ENCODE data around the gene RAP1GDS1.

The RAP1GDS1 gene

DNA sequence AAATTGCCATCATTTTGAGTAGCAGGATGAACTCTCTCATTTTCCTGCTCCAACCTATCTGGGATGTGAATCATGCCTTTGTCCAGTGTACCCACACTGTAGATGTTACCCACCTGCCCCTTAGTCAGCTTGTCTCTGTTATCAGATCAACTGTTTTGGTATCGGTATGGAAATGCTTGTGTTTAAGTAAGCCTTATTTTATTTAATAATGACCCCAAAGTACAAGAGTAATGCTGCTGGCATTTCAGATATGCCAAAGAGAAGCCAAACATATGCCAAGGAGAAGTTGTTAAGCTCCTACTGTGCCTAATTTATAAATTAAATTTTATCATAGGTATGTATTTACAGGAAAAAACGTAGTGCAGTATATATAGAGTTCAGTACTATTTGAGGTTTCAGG is 18.6 kb upstream of the RAP1GDS1 start:
- Histone ChIP-seq H3K27me3 (ENCODE audit: insufficient read depth, poor library complexity, severe bottlenecking) (no peaks in the 10 kb centered on the region), H3K27ac (replicated peaks) (no peak overlapping the region), H3K4me3 (replicated peaks; ENCODE audit: insufficient read depth, low read length) (no peak overlapping the region)
- TF ChIP-seq SPI1 (IDR thresholded peaks at IDR 0.05; ENCODE audit: borderline replicate concordance, low read depth) (no peak), REST (IDR thresholded peaks at IDR 0.05; ENCODE audit: insufficient replicate concordance, low read depth) (no peak), POLR2AphosphoS5 (IDR thresholded peaks at IDR 0.05; ENCODE audit: low read depth) (no peak), GABPA (IDR thresholded peaks at IDR 0.05; ENCODE audit: low read depth) (no peak)
- no peak for DNase-seq (ENCODE audit: low read depth in 1 of 2, low spot score in 1 of 2)

DNA sequence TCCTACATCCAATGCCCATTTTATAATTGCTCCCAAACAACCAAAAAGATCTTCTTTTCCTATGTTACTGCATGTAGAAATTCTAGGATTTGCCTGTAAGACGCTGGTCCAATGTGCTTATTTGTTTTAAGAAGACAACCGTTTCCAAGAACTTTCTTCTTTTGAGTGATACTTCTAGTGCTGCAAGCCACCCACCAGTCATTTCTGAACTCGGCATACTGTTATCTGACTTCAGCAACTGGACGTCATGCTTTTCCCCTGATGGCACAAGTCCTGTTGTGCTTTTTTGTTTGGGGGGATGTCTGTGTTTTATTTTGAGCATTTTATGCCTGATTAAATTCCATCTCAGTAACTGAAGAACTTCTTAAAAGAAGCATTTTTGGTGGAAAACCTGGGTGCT is 16.0 kb upstream of the RAP1GDS1 start:
- Histone ChIP-seq H3K27me3 (ENCODE audit: insufficient read depth, poor library complexity, severe bottlenecking) (no peaks in the 10 kb centered on the region), H3K27ac (replicated peaks) (no peak overlapping the region), H3K4me3 (replicated peaks; ENCODE audit: insufficient read depth, low read length) (no peak overlapping the region)
- DNase-seq (ENCODE audit: low read depth in 1 of 2, low spot score in 1 of 2): no peak
- TF ChIP-seq SPI1 (IDR thresholded peaks at IDR 0.05; ENCODE audit: borderline replicate concordance, low read depth) (no peak), GABPA (IDR thresholded peaks at IDR 0.05; ENCODE audit: low read depth) (no peak)

- Histone ChIP-seq H3K27me3 (ENCODE audit: insufficient read depth, poor library complexity, severe bottlenecking) (no peaks in the 10 kb centered on the region), H3K4me3 (replicated peaks; ENCODE audit: insufficient read depth, low read length) (no peak overlapping the region), H3K27ac (replicated peaks) (no peak overlapping the region)
- TF ChIP-seq, protein P1, sequence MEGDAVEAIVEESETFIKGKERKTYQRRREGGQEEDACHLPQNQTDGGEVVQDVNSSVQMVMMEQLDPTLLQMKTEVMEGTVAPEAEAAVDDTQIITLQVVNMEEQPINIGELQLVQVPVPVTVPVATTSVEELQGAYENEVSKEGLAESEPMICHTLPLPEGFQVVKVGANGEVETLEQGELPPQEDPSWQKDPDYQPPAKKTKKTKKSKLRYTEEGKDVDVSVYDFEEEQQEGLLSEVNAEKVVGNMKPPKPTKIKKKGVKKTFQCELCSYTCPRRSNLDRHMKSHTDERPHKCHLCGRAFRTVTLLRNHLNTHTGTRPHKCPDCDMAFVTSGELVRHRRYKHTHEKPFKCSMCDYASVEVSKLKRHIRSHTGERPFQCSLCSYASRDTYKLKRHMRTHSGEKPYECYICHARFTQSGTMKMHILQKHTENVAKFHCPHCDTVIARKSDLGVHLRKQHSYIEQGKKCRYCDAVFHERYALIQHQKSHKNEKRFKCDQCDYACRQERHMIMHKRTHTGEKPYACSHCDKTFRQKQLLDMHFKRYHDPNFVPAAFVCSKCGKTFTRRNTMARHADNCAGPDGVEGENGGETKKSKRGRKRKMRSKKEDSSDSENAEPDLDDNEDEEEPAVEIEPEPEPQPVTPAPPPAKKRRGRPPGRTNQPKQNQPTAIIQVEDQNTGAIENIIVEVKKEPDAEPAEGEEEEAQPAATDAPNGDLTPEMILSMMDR (IDR thresholded peaks at IDR 0.05; ENCODE audit: insufficient read depth, low read length): no peak
- TF ChIP-seq SPI1 (IDR thresholded peaks at IDR 0.05; ENCODE audit: borderline replicate concordance, low read depth) (no peak), GABPA (IDR thresholded peaks at IDR 0.05; ENCODE audit: low read depth) (no peak), POLR2AphosphoS5 (IDR thresholded peaks at IDR 0.05; ENCODE audit: low read depth) (no peak), REST (IDR thresholded peaks at IDR 0.05; ENCODE audit: insufficient replicate concordance, low read depth) (no peak)
- no peak for DNase-seq (ENCODE audit: low read depth in 1 of 2, low spot score in 1 of 2)
Measured at GRCh38 chr4:98248934-98249333, 12.2 kb upstream of the RAP1GDS1 start.

DNA sequence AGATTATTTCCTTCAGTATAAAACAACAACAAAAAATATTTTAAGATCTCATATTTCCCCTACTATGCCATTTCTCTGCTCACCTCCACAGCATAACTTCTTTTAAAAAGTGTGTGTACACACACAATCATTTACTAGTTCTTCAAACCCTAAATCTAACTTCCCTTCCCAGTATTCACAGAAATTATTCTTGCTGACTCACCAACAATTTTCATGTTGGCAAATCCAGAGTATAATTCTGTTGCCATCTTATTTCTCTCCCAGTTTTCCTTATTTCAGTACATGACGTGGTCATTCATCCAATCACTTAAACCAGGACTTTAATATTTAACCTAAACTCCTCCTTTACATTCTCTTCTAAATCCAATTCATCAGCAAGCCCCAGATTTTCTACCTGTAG is 11.4 kb upstream of the RAP1GDS1 start:
- Histone ChIP-seq H3K27me3 (ENCODE audit: insufficient read depth, poor library complexity, severe bottlenecking) (no peaks in the 10 kb centered on the region), H3K4me3 (replicated peaks; ENCODE audit: insufficient read depth, low read length) (no peak overlapping the region), H3K27ac (replicated peaks) (no peak overlapping the region)
- TF ChIP-seq POLR2AphosphoS5 (IDR thresholded peaks at IDR 0.05; ENCODE audit: low read depth) (no peak), REST (IDR thresholded peaks at IDR 0.05; ENCODE audit: insufficient replicate concordance, low read depth) (no peak), GABPA (IDR thresholded peaks at IDR 0.05; ENCODE audit: low read depth) (no peak), SPI1 (IDR thresholded peaks at IDR 0.05; ENCODE audit: borderline replicate concordance, low read depth) (no peak)
- TF ChIP-seq, protein P1 (IDR thresholded peaks at IDR 0.05; ENCODE audit: insufficient read depth, low read length): no peak
- no peak for DNase-seq (ENCODE audit: low read depth in 1 of 2, low spot score in 1 of 2)
